ENCODE data around the gene ALPG.
"Not testable (repeated sequence)": the region's sequence is repeated elsewhere in the genome, so short reads cannot be mapped to it uniquely, and the experiment has no call there.

The ALPG gene

DNA sequence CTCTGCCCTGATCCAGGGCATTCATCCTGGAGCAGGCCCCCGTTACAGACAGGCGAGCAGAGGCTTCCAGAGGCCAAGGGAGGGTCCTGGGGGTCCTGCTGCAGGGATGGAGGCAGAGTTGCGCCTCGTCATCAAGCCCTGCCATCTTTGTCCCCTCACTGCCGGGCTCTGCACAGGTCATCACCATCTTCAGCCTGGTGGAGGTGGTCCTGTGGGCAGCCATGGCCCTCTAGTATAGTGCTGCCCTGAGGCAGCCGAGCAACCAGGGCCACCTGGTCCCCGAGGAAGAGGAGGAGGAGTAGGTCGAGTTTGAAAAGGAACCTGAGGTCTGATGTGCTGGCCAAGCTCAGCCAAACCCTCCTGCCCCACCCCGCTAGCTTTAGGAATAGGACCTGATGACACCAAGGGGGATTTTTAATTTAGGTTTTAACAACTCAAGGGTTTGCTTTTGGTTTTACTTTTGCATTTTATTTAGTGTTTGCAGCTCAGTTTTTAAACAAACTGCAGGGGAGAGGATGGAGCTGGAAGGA lies 40.5 kb downstream of the ALPG start:
- Mint-ChIP-seq H3K27ac (no peak overlapping the region), H3K4me1 (no peaks in the 10 kb centered on the region), H3K27me3 (no peaks in the 10 kb centered on the region), H3K4me3 (no peak overlapping the region), H3K9me3 (no peaks in the 10 kb centered on the region), H3K36me3 (no peaks in the 10 kb centered on the region)

DNA sequence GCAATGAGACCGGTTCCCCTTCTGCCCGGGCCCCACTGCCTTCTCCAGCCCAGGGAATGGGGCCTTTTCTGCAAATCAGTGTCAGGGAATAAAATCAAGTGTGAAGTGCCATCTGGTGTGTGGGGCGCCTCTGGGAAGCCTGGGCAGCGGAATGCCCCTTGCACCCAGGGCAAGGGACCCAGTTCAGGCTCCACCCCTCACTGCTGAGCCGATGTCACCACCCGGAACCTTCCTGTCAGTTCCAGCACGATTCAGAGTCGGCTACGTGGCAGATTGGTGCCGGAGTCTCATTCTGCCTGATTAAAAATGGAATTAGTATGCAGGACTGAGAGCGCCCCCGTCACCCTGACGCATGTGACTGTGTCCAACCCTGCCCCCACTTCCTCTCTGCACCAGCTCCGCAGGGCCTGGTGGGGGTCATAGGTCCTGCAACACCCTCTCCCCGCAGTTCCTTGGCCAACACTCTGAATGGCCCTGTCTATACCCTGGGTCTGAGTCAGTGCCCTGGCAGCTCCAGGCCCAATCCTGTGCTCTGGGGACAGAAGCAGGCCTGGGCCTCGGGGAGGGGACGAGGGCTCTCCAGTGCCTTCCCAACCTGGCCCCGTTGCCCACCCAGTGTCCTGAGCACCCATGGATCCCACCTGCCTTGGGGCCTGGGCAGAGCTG lies 41.1 kb downstream of the ALPG start:
- Mint-ChIP-seq H3K27me3 (no peaks in the 10 kb centered on the region), H3K36me3 (no peaks in the 10 kb centered on the region), H3K27ac (no peak overlapping the region), H3K4me1 (no peaks in the 10 kb centered on the region), H3K4me3 (no peak overlapping the region), H3K9me3 (no peaks in the 10 kb centered on the region)

DNA sequence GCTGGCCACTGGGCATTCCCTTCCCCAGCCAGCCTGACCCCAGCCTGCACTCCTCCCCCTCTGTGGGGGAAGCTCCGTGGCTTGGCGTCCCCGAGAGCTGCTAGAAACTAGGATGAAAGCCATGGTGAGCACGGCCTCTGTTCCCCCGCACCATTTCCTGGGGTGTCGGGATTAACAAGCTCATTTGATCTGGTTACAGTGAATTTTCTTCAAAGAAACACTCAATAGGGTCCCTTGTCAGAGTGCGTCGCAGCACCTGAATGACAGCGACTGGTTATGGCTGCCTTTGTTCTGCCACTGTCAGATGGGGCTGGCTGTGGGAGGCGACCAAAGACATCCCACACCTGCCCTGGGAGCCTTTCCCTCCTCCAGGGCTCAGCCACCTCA lies 41.7 kb downstream of the ALPG start:
- Mint-ChIP-seq H3K4me3 (no peak overlapping the region), H3K27ac (no peak overlapping the region), H3K27me3 (no peaks in the 10 kb centered on the region), H3K4me1 (no peaks in the 10 kb centered on the region), H3K9me3 (no peaks in the 10 kb centered on the region), H3K36me3 (no peaks in the 10 kb centered on the region)

DNA sequence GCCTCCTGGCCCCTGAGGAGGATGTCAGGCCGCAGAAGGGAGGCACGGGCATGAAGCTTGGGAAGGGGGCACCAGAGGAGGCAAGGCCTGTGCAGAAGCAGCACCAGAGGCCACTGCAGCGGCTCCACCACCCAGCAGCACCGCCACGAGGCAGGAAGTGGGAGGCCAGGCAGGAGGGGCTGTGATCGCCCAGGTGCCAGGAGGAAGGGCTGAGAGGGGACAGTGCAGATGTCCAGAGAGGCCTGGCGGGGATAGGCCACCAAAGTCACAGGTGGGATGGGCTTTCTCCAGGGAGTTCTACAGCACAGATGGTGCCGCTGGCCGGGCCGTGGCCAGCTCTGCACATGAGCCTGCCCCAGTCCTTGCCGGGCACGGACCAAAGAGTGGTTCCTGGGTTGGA lies 43.3 kb downstream of the ALPG start:
- H3K36me3 Mint-ChIP-seq = no peaks in the 10 kb centered on the region
- H3K4me1 Mint-ChIP-seq = no peaks in the 10 kb centered on the region
- no peaks in the 10 kb centered on the region for H3K27me3 Mint-ChIP-seq
- H3K27ac Mint-ChIP-seq = no peak overlapping the region
- no peak overlapping the region for H3K4me3 Mint-ChIP-seq
- H3K9me3 Mint-ChIP-seq = no peaks in the 10 kb centered on the region

DNA sequence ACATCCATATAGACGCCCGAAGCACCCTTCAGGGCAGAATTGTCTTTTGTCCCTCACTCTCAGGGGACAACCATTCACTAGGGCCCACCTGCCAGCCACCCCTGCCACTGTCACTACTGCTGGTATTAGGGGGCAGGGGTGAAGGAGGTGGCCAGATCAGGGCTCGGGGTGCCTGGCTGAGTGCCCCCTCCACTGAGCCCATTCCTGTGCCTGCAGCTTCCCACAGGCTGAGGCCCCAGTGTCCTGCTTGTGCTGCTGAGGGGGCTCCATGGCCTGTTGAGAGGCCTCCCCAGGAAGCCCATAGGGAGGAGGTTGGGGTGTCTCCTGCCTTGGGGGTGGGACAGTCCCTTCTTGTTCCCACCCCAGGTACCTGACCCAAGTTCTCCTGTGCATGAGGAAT lies 45.0 kb downstream of the ALPG start:
- not testable (repeated sequence) for H3K27me3 Mint-ChIP-seq, H3K36me3 Mint-ChIP-seq, H3K4me3 Mint-ChIP-seq, H3K27ac Mint-ChIP-seq, H3K9me3 Mint-ChIP-seq, H3K4me1 Mint-ChIP-seq

DNA sequence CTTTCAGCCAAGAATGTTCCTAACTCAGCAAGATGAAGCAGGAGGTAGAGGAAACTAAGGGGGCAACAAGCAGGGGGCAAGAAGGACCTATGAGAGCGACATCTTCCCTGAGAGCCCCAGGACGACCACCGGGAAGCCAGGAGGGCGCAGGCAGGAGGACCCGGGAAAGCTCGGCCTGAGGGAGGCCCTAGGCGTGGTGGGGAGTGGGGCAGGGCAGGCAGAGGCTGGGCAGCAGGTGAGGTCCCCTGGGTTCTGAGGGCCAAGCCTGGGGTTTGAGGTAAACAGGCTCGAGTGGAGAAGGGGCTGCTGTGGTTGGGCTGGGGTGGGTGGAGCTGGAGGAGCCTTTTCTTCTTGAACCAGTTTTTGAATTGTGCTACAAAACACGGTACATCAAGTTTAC lies 48.0 kb downstream of the ALPG start:
- Mint-ChIP-seq H3K27ac (no peak overlapping the region), H3K36me3 (no peaks in the 10 kb centered on the region)

DNA sequence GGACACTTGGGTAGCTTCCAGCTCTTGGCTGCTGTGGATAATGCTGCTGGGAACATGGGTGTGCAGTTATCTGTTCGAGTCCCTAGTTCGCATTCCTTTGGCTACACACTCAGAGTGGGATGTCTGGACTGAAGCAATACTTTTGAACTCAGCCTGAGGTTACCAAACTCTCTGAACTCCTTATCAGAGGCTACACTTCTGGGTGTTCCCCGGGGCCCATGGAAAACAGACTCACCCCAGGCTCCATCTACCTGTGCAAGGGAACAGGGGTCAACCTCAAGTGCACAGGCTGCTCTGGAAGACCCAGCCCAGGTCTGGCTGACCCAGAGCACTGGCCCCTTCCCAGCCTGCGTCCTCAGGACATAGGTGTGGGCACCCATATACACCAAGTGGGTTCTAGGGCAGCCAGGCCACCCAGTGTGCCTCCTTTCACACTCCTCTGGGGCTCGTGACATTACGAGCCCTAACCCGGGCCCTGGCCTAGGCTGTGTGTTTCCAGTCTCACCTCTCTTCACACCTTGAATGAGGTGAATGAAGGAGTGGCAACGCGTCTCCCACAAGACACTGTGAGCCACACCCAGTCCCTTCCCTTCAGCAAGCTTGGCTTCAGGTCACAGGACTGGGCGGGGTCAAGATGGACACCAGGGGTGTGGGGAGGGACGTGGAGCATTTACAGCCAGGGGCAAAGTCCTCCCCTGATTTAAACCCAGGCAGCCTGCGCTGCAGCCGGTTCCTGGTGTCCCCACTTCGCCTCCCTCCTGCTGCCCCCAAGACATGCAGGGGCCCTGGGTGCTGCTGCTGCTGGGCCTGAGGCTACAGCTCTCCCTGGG lies 49.0 kb downstream of the ALPG start, which contains the start of gene ALPI:
ALPI (plus strand) TSS at position 728 of the 830 bp plus-strand sequence; CDS start at position 775, 47 bp downstream.
- Mint-ChIP-seq H3K4me3 (no peak within 1 kb of the TSS), H3K36me3 (no peaks in the 10 kb centered on the region), H3K27ac (no peak within 1 kb of the TSS), H3K9me3 (no peaks in the 10 kb centered on the region), H3K4me1 (no peaks in the 10 kb centered on the region), H3K27me3 (peaks cover 5% of the 10 kb centered on the region)

More for the DNA sequence above, 48.0 kb downstream of the ALPG start:
- Mint-ChIP-seq H3K4me3 (no peak overlapping the region), H3K4me1 (no peaks in the 10 kb centered on the region), H3K9me3 (no peaks in the 10 kb centered on the region), H3K27me3 (peaks cover 4% of the 10 kb centered on the region)

DNA sequence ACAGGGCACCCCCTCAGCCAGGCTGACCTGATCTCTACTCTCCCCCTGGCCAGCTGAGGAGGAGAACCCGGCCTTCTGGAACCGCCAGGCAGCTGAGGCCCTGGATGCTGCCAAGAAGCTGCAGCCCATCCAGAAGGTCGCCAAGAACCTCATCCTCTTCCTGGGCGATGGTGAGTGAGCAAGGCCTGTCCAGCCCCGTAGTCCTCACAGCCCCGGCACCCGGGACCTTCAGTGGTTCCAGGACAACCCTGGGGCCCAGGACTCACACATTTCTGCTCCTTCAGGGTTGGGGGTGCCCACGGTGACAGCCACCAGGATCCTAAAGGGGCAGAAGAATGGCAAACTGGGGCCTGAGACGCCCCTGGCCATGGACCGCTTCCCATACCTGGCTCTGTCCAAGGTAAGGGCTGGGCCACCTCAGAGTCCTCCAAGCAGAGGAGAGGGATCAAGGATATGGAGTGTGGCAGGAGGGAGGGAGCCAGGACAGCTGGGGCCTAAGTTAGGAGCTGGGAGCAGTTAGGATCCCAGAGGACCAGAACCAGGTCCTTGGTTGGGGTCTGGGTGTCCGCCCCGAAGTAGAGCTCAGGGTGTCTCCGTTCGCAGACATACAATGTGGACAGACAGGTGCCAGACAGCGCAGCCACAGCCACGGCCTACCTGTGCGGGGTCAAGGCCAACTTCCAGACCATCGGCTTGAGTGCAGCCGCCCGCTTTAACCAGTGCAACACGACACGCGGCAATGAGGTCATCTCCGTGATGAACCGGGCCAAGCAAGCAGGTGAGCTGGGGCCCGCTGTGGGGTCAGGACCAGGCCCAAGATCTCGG lies 49.9 kb downstream of the ALPG start:
- Mint-ChIP-seq H3K4me3 (no peak overlapping the region), H3K9me3 (no peaks in the 10 kb centered on the region), H3K4me1 (no peaks in the 10 kb centered on the region), H3K27me3 (peaks cover 5% of the 10 kb centered on the region), H3K36me3 (no peaks in the 10 kb centered on the region), H3K27ac (no peak overlapping the region)

DNA sequence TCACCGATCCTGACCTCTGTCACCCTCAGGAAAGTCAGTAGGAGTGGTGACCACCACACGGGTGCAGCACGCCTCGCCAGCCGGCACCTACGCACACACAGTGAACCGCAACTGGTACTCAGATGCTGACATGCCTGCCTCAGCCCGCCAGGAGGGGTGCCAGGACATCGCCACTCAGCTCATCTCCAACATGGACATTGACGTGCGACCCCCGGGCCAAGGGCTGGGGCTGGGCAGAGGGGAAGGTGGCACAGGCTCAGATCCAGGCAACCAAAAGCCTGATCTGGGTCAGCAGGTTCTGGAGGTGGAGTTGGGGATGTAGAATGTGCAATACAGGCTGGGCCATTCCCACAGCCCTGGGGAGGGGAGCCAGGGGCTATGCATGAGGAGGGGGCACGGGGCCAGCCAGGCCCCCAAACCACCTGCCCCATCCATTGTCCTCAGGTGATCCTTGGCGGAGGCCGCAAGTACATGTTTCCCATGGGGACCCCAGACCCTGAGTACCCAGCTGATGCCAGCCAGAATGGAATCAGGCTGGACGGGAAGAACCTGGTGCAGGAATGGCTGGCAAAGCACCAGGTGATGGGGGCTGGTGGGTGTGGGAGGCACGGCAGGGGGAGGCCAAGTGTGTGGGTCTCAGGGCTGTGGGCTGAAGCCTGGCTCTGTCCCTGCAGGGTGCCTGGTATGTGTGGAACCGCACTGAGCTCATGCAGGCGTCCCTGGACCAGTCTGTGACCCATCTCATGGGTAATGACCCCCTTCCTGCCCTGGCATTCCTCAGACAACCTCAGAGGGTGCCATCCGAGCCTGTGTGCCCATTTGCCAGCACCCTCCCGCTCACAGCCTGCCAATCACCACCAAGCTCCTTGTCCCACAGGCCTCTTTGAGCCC lies 50.7 kb downstream of the ALPG start:
- Mint-ChIP-seq H3K36me3 (no peaks in the 10 kb centered on the region), H3K27ac (no peak overlapping the region), H3K27me3 (peaks cover 5% of the 10 kb centered on the region), H3K4me1 (no peaks in the 10 kb centered on the region), H3K4me3 (no peak overlapping the region), H3K9me3 (no peaks in the 10 kb centered on the region)

DNA sequence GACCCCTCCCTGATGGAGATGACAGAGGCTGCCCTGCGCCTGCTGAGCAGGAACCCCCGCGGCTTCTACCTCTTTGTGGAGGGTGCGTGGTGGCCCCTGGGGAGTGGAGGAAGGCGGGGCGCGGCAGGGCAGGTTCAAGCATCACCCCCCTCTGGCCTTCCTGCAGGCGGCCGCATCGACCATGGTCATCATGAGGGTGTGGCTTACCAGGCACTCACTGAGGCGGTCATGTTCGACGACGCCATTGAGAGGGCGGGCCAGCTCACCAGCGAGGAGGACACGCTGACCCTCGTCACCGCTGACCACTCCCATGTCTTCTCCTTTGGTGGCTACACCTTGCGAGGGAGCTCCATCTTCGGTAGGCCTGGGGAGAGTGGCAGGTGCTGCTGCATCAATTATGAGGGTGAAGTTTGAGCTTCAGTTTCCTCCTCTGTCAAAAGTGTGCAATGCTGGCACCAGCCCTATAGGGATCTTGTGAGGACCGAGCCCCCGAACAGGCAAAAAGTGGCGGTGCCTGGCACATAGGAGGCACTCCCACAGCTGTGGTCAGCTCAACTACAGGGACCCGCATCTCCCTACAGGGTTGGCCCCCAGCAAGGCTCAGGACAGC lies 51.5 kb downstream of the ALPG start:
- Mint-ChIP-seq H3K27me3 (peaks cover 5% of the 10 kb centered on the region), H3K36me3 (no peaks in the 10 kb centered on the region), H3K9me3 (no peaks in the 10 kb centered on the region), H3K4me1 (no peaks in the 10 kb centered on the region), H3K4me3 (no peak overlapping the region), H3K27ac (no peak overlapping the region)

DNA sequence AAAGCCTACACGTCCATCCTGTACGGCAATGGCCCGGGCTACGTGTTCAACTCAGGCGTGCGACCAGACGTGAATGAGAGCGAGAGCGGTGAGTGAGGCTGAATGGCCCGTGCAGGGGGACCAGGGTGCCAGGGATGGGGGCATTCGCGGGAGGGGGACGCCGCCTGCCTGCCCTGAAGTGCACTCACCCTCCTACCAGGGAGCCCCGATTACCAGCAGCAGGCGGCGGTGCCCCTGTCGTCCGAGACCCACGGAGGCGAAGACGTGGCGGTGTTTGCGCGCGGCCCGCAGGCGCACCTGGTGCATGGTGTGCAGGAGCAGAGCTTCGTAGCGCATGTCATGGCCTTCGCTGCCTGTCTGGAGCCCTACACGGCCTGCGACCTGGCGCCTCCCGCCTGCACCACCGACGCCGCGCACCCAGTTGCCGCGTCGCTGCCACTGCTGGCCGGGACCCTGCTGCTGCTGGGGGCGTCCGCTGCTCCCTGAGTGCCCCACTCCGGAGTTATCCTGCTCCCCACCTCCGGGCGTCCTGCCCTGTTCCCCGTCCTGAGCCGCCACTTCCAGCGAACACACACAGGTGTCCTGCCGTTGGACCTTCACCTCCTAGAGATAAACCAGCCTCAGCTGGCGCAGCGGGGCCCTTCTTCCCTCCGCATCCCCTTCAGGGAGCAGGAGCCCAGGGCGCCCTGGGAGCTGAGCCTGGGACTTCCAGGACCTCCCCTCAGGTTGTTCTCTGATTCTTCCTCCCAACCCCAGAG lies 52.2 kb downstream of the ALPG start:
- H3K27me3 Mint-ChIP-seq = peaks cover 5% of the 10 kb centered on the region
- no peak overlapping the region for H3K4me3 Mint-ChIP-seq
- H3K27ac Mint-ChIP-seq = no peak overlapping the region
- no peaks in the 10 kb centered on the region for H3K36me3 Mint-ChIP-seq
- no peaks in the 10 kb centered on the region for H3K4me1 Mint-ChIP-seq
- no peaks in the 10 kb centered on the region for H3K9me3 Mint-ChIP-seq

DNA sequence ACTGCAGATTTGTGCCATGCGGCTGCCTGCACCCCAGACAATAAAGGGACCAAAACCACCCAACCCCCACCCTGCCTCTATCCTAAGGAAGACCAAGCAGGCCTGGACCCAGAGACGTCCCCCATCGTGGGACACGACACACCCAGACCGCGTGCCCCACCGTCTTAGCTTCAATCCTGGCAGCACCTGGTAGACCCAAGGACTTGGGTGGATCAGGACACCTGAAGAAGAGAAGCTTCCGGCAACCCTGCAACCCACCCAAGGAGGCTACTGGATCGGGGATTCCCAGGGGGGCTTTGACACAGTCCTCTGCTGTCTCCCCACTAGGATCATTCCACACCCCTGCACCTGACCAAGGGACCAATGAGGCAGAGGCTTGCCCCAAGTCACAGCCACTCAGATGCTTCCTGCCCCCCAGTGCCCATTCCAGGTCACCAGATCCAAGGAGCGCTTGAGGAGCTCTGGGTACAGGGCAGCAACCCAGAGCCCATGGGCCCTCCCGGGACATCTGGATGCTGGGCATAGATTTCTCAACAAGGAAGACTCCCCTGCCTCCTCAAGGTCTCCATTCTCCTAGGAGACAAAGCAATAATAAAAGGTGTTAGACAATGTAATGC lies 52.9 kb downstream of the ALPG start:
- Mint-ChIP-seq H3K36me3 (no peaks in the 10 kb centered on the region), H3K9me3 (no peaks in the 10 kb centered on the region), H3K4me3 (no peak overlapping the region), H3K4me1 (no peaks in the 10 kb centered on the region), H3K27ac (no peak overlapping the region), H3K27me3 (peaks cover 5% of the 10 kb centered on the region)

DNA sequence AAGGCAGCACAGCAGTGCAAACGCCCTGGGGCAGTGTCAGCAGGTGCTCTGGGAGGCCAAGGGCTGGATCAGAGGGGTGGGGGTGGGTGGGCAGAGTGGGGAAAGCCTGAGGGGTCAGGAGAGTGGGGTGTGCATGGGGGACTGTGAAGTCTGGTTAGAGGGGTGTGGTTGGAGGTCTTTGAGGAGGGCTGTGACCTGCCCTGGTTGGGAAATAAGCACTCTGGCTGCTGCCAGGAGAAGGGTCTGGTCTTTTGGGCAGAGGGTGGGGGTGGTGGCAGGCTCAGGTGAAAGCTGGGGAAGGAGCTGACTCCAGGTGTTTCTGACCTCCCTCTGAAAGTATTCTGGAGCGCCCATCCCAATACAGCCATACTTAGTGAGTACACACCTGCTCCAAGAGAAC lies 53.5 kb downstream of the ALPG start:
- H3K9me3 Mint-ChIP-seq = no peaks in the 10 kb centered on the region

More for the DNA sequence above, 53.5 kb downstream of the ALPG start:
- no peaks in the 10 kb centered on the region for H3K36me3 Mint-ChIP-seq
- H3K27ac Mint-ChIP-seq = no peak overlapping the region
- no peak overlapping the region for H3K4me3 Mint-ChIP-seq
- H3K27me3 Mint-ChIP-seq = peaks cover 5% of the 10 kb centered on the region
- H3K4me1 Mint-ChIP-seq = no peaks in the 10 kb centered on the region
